HL-60 (cell line): ENCODE data around the gene AMN1.
"Not testable (repeated sequence)": the region's sequence is repeated elsewhere in the genome, so short reads cannot be mapped to it uniquely, and the experiment has no call there.

Experiments used
- DNase-seq, 2 experiments: peaks; one replicate each; pipeline ENCODE4 v3.0.0-alpha.2; 2010 to 2020; ENCODE audit warnings: low read depth in 1 of 2, low spot score in 1 of 2
- H3K27ac ChIP-seq: fragments of 250-450 bp; sonication (Bioruptor Pico); replicated peaks from 2 replicates; pipeline ENCODE4 v1.5.1; 2020; ENCODE audit warnings: mild to moderate bottlenecking, moderate library complexity
- H3K27me3 ChIP-seq: fragments of 250-450 bp; sonication (Bioruptor Pico); 2 replicates; pipeline ENCODE4 v1.5.1; 2021; ENCODE audit warnings: mild to moderate bottlenecking, moderate library complexity; ENCODE audit not compliant: insufficient read depth, poor library complexity, severe bottlenecking
- H3K4me3 ChIP-seq: replicated peaks from 2 replicates; pipeline ENCODE4 v1.5.1; 2011; ENCODE audit warnings: mild to moderate bottlenecking, control low read depth, low read length; ENCODE audit not compliant: insufficient read depth
- CTCF ChIP-seq: IDR thresholded peaks from one replicate; pipeline ENCODE4 v1.5.1; 2011; ENCODE audit warnings: low read length, control low read depth, inconsistent platforms; ENCODE audit not compliant: insufficient read depth
- GABPA ChIP-seq: IDR thresholded peaks from 2 replicates; pipeline ENCODE4 v1.6.1; 2012; ENCODE audit warnings: low read depth
- POLR2AphosphoS5 ChIP-seq: IDR thresholded peaks from 2 replicates; pipeline ENCODE4 v1.6.1; 2012; ENCODE audit warnings: low read depth
- REST ChIP-seq: IDR thresholded peaks from 2 replicates; pipeline ENCODE4 v1.6.1; 2012; ENCODE audit warnings: low read depth; ENCODE audit not compliant: insufficient replicate concordance
- SPI1 ChIP-seq: IDR thresholded peaks from 2 replicates; pipeline ENCODE4 v1.6.1; 2012; ENCODE audit warnings: low read depth, mild to moderate bottlenecking, borderline replicate concordance

The AMN1 gene

GRCh38 chr12:31727192-31727591, 1.6 kb downstream of the AMN1 start:
- no peaks in the 10 kb centered on the region for H3K27me3 ChIP-seq
- no peak overlapping the region for H3K27ac ChIP-seq
- no peak overlapping the region for H3K4me3 ChIP-seq
- no peak for DNase-seq
- peak; percentile 32; the same call in 1 of the 2 replicates for TF ChIP-seq SPI1
- no peak for TF ChIP-seq GABPA

- no peak for DNase-seq
- no peaks in the 10 kb centered on the region for H3K27me3 ChIP-seq
- H3K27ac ChIP-seq, result no peak overlapping the region
- no peak overlapping the region for H3K4me3 ChIP-seq
- TF ChIP-seq CTCF, result no peak
These were observed 2.2 kb downstream of the AMN1 start for GRCh38 chr12:31726575-31726974.

GRCh38 chr12:31724557-31724956, 4.3 kb downstream of the AMN1 start:
- Histone ChIP-seq H3K27me3 (no peaks in the 10 kb centered on the region), H3K4me3 (no peak overlapping the region), H3K27ac (no peak overlapping the region)
- no peak for DNase-seq
- TF ChIP-seq GABPA (no peak), POLR2AphosphoS5 (no peak), SPI1 (peak; percentile 69; the same call in 1 of the 2 replicates), CTCF (no peak)

GRCh38 chr12:31722580-31722979, 6.2 kb downstream of the AMN1 start:
- no peak for DNase-seq
- no peak overlapping the region for H3K27ac ChIP-seq
- no peaks in the 10 kb centered on the region for H3K27me3 ChIP-seq
- no peak overlapping the region for H3K4me3 ChIP-seq
- TF ChIP-seq GABPA, result no peak
- no peak for TF ChIP-seq POLR2AphosphoS5
- no peak for TF ChIP-seq REST
- TF ChIP-seq SPI1, result no peak

GRCh38 chr12:31718542-31719198, 10.2 kb downstream of the AMN1 start:
- not testable (repeated sequence) for DNase-seq, H3K27ac ChIP-seq, H3K27me3 ChIP-seq, H3K4me3 ChIP-seq

- DNase-seq, H3K27me3 ChIP-seq, H3K4me3 ChIP-seq, H3K27ac ChIP-seq: not testable (repeated sequence)
These were observed 11.8 kb downstream of the AMN1 start for GRCh38 chr12:31716998-31717397.
